ENCODE results near the gene MCC.
"Not testable (repeated sequence)": the region's sequence is repeated elsewhere in the genome, so short reads cannot be mapped to it uniquely, and the experiment has no call there.

GRCh38 chr5:113397986-113398385, 90.3 kb downstream of the MCC start:
- TF ChIP-seq CTCF (IDR thresholded peaks at IDR 0.05); ZFX (IDR thresholded peaks at IDR 0.05; ENCODE audit: borderline replicate concordance): not testable (repeated sequence)
